Measurements from ENCODE around the gene PRIMA1.

The PRIMA1 gene

GRCh38 chr14:93716746-93717667, 71.3 kb downstream of the PRIMA1 start:
- no peak overlapping the region for H3K4me3 ChIP-seq (ENCODE audit: low read depth, low read length)
- in situ Hi-C loops (cut with HindIII; ENCODE audit: low sequenced_read_pairs) = no loop called here

GRCh38 chr14:93716002-93716745, 72.1 kb downstream of the PRIMA1 start:
- no peak overlapping the region for H3K4me3 ChIP-seq (ENCODE audit: low read depth, low read length)
- in situ Hi-C loops (cut with HindIII; ENCODE audit: low sequenced_read_pairs) = no loop called here
- no peak for DNase-seq (ENCODE audit: low read depth)
- no peak for TF ChIP-seq CTCF (IDR thresholded peaks at IDR 0.05; ENCODE audit: low read depth, low read length, missing control alignments)

More at GRCh38 chr14:93716746-93717667, 71.3 kb downstream of the PRIMA1 start:
- no peak for TF ChIP-seq CTCF (IDR thresholded peaks at IDR 0.05; ENCODE audit: low read depth, low read length, missing control alignments)
- no peak for DNase-seq (ENCODE audit: low read depth)

- in situ Hi-C loops (cut with HindIII; ENCODE audit: low sequenced_read_pairs) = no loop called here
- TF ChIP-seq CTCF (IDR thresholded peaks at IDR 0.05; ENCODE audit: low read depth, low read length, missing control alignments) = no peak
- DNase-seq (ENCODE audit: low read depth) = no peak
- H3K4me3 ChIP-seq (ENCODE audit: low read depth, low read length) = no peak overlapping the region
Observed at GRCh38 chr14:93715279-93715927, 72.9 kb downstream of the PRIMA1 start.

GRCh38 chr14:93714605-93715004, 73.7 kb downstream of the PRIMA1 start:
- DNase-seq (ENCODE audit: low read depth) = no peak
- in situ Hi-C loops (cut with HindIII; ENCODE audit: low sequenced_read_pairs) = no loop called here
- TF ChIP-seq CTCF (IDR thresholded peaks at IDR 0.05; ENCODE audit: low read depth, low read length, missing control alignments) = no peak
- H3K4me3 ChIP-seq (ENCODE audit: low read depth, low read length) = no peak overlapping the region

- no peak overlapping the region for H3K4me3 ChIP-seq (ENCODE audit: low read depth, low read length)
- DNase-seq (ENCODE audit: low read depth) = no peak
- in situ Hi-C loops (cut with HindIII; ENCODE audit: low sequenced_read_pairs) = no loop called here
- TF ChIP-seq CTCF (IDR thresholded peaks at IDR 0.05; ENCODE audit: low read depth, low read length, missing control alignments) = no peak
Observed at GRCh38 chr14:93713726-93714405, 74.4 kb downstream of the PRIMA1 start.

Measured in astrocyte of the cerebellum (primary cell).